ENCODE results near the gene DNAH9.

DNA sequence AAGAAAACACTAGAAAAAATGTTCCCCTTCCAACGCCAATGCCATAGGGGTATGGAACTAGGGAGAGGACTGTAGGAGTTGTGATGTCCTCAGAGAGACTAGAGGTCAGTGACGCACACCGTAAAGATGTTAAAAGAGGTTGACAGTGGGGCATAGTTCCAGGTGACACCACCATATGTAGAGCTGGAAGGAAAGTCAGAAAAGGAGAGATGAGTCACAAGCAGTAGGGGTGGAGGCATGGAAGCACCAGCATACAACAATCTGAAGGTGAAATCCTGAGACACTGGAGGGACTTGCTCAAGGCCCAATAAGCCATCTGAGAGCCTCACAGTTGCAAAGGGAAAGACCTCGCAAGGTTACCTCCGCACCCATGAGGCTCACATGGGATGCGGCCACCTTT is 323.0 kb downstream of the DNAH9 start:
- TF ChIP-seq, protein P1, sequence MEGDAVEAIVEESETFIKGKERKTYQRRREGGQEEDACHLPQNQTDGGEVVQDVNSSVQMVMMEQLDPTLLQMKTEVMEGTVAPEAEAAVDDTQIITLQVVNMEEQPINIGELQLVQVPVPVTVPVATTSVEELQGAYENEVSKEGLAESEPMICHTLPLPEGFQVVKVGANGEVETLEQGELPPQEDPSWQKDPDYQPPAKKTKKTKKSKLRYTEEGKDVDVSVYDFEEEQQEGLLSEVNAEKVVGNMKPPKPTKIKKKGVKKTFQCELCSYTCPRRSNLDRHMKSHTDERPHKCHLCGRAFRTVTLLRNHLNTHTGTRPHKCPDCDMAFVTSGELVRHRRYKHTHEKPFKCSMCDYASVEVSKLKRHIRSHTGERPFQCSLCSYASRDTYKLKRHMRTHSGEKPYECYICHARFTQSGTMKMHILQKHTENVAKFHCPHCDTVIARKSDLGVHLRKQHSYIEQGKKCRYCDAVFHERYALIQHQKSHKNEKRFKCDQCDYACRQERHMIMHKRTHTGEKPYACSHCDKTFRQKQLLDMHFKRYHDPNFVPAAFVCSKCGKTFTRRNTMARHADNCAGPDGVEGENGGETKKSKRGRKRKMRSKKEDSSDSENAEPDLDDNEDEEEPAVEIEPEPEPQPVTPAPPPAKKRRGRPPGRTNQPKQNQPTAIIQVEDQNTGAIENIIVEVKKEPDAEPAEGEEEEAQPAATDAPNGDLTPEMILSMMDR (IDR thresholded peaks at IDR 0.05; ENCODE audit: insufficient read depth, low read length): no peak
- no peak for TF ChIP-seq POLR2AphosphoS5 (IDR thresholded peaks at IDR 0.05; ENCODE audit: low read depth)
